Measurements from ENCODE around the gene RNF213. TPM values are rescaled to one million over a fixed set of nuclear protein-coding genes. Genes with fewer than 3 reads are reported as not detected.

RNF213 gene
- polyA plus RNA-seq, 1 donor (not counting 4 experiments of a cell fraction or from before 2014, with no cell fraction given) = 24.4 TPM

- no peaks in the 10 kb centered on the region for H3K27me3 ChIP-seq (ENCODE audit: control insufficient read depth, extremely low read depth, insufficient read depth, low read length)
- no peak overlapping the region for H3K27ac ChIP-seq (ENCODE audit: control insufficient read depth, insufficient read depth, low read length)
- H3K9me1 ChIP-seq (ENCODE audit: control insufficient read depth, extremely low read depth, insufficient read depth, low read length) = no peaks in the 10 kb centered on the region
- no peak overlapping the region for H3K9ac ChIP-seq (ENCODE audit: control insufficient read depth, extremely low read depth, insufficient read depth, low read length)
- FAIRE-seq = no peak
- H2AFZ ChIP-seq (ENCODE audit: control insufficient read depth, low read length) = no peak overlapping the region
- H3K36me3 ChIP-seq (ENCODE audit: control insufficient read depth in 2 of 2, extremely low read depth in 1 of 2, insufficient read depth in 2 of 2, low read length in 2 of 2) = peaks cover 3% of the 10 kb centered on the region in 2 experiments
- dilution Hi-C loops (cut with MboI; ENCODE audit: extremely low pct_ligation_motif_present, low sequenced_read_pairs) = no loop called here
- H3K4me1 ChIP-seq (ENCODE audit: control insufficient read depth, extremely low read depth, insufficient read depth, low read length) = peaks cover 7% of the 10 kb centered on the region
- H3K4me3 ChIP-seq (ENCODE audit: control insufficient read depth in 2 of 3, extremely low read depth in 1 of 3, insufficient read depth in 2 of 3, low read depth in 1 of 3, low read length in 3 of 3) = no peak overlapping the region
- H3K79me2 ChIP-seq (ENCODE audit: control insufficient read depth, insufficient read depth, low read length) = no peaks in the 10 kb centered on the region
- TF ChIP-seq CTCF (optimal IDR thresholded peaks at IDR 0.05 in 1 of 3, IDR thresholded peaks at IDR 0.05 in 1 of 3, conservative IDR thresholded peaks at IDR 0.05 in 1 of 3; ENCODE audit: extremely low read depth in 1 of 3, insufficient read depth in 2 of 3, low read length in 3 of 3) (no peak), EZH2 (IDR thresholded peaks at IDR 0.05; ENCODE audit: low read length) (no peak)
- H3K9me3 ChIP-seq (ENCODE audit: control insufficient read depth, low read depth, low read length) = no peaks in the 10 kb centered on the region
- DNase-seq (ENCODE audit: low read depth, low spot score) = no peak
- no peak overlapping the region for H3K4me2 ChIP-seq (ENCODE audit: control insufficient read depth, extremely low read depth, insufficient read depth, low read depth, low read length)
- no peaks in the 10 kb centered on the region for H4K20me1 ChIP-seq (ENCODE audit: control insufficient read depth, extremely low read depth, insufficient read depth, low read length)
Measured at GRCh38 chr17:80217703-80218362, 42.8 kb upstream of the RNF213 start.

GRCh38 chr17:80218391-80218790 lies 42.3 kb upstream of the RNF213 start:
- no peak overlapping the region for H3K4me3 ChIP-seq (ENCODE audit: control insufficient read depth in 2 of 3, extremely low read depth in 1 of 3, insufficient read depth in 2 of 3, low read depth in 1 of 3, low read length in 3 of 3)
- H4K20me1 ChIP-seq (ENCODE audit: control insufficient read depth, extremely low read depth, insufficient read depth, low read length) = no peaks in the 10 kb centered on the region
- no peaks in the 10 kb centered on the region for H3K27me3 ChIP-seq (ENCODE audit: control insufficient read depth, extremely low read depth, insufficient read depth, low read length)
- DNase-seq (ENCODE audit: low read depth, low spot score) = no peak
- no peak overlapping the region for H3K27ac ChIP-seq (ENCODE audit: control insufficient read depth, insufficient read depth, low read length)
- no peak for TF ChIP-seq EZH2 (IDR thresholded peaks at IDR 0.05; ENCODE audit: low read length)
- no peak for TF ChIP-seq CTCF (optimal IDR thresholded peaks at IDR 0.05 in 1 of 3, IDR thresholded peaks at IDR 0.05 in 1 of 3, conservative IDR thresholded peaks at IDR 0.05 in 1 of 3; ENCODE audit: extremely low read depth in 1 of 3, insufficient read depth in 2 of 3, low read length in 3 of 3)
- peaks cover under 1 to 3% of the 10 kb centered on the region in 2 experiments for H3K36me3 ChIP-seq (ENCODE audit: control insufficient read depth in 2 of 2, extremely low read depth in 1 of 2, insufficient read depth in 2 of 2, low read length in 2 of 2)
- FAIRE-seq = no peak
- dilution Hi-C loops (cut with MboI; ENCODE audit: extremely low pct_ligation_motif_present, low sequenced_read_pairs) = no loop called here
- no peaks in the 10 kb centered on the region for H3K79me2 ChIP-seq (ENCODE audit: control insufficient read depth, insufficient read depth, low read length)
- H3K4me1 ChIP-seq (ENCODE audit: control insufficient read depth, extremely low read depth, insufficient read depth, low read length) = peaks cover 7% of the 10 kb centered on the region
- no peak overlapping the region for H2AFZ ChIP-seq (ENCODE audit: control insufficient read depth, low read length)
- no peaks in the 10 kb centered on the region for H3K9me3 ChIP-seq (ENCODE audit: control insufficient read depth, low read depth, low read length)
- H3K4me2 ChIP-seq (ENCODE audit: control insufficient read depth, extremely low read depth, insufficient read depth, low read depth, low read length) = no peak overlapping the region
- H3K9me1 ChIP-seq (ENCODE audit: control insufficient read depth, extremely low read depth, insufficient read depth, low read length) = no peaks in the 10 kb centered on the region
- no peak overlapping the region for H3K9ac ChIP-seq (ENCODE audit: control insufficient read depth, extremely low read depth, insufficient read depth, low read length)

Measured in keratinocyte (primary cell).